HG03097 (cell line): Measurements from ENCODE around the gene NT5DC4.
"Not testable (repeated sequence)": the region's sequence is repeated elsewhere in the genome, so short reads cannot be mapped to it uniquely, and the experiment has no call there.

Source experiments
- ATAC-seq: cut with Tn5 transposase; IDR thresholded peaks from one replicate; pipeline ENCODE4 v1.9.1; 2021; ENCODE audit not compliant: unreplicated experiment, low FRiP score

Gene NT5DC4

DNA sequence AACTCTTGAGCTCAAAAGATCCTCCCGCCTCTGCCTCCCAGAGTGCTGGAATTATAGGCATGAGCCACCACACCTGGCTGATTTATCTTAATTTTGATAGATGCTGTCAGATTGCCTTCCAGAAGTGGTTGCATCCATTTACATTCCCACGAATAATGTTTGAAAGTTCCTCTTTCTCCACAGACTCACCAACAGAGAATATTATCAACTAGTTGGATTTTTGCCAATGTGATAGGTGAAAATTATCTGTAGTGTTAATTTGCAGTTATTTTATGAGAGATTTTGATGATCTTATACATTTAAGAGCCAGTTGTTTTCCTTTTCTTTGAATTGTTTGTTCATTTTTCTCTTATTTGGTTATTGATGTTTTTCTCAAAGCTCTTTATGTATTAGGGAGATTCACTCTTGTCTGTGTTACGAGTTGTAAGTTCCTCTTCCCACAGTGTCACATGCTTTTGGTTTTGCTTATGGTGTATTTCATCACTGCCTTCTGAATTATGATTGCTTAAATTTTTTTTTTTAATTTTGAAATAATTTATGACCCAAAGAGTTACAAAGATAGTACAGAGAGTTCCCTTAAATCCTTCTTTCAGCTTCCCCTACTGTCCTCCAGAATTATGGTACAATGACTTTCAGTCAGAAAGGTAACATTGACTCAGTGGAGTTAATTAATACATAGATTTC lies 20.7 kb upstream of the NT5DC4 start:
- ATAC-seq = no peak

GRCh38 chr2:112701052-112701451 lies 19.8 kb upstream of the NT5DC4 start:
- no peak for ATAC-seq

DNA sequence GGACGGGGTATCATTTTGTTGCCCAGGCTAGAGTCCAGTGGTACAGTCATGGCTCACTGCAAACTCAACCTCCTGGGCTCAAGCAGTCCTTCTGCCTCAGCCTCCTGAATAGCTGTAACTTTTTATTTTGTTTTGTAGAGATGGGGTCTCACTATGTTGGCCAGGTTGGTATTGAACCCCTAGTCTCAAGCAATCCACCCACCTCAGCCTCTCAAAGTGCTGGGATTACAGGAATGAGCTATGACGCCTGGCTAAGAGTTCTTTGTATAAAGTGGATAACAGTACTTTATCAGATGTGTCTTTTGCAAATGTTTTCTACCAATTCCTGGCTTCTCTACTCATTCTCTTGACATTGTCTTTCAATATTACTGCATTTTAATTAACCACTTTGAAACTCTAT lies 17.1 kb upstream of the NT5DC4 start:
- ATAC-seq = no peak

DNA sequence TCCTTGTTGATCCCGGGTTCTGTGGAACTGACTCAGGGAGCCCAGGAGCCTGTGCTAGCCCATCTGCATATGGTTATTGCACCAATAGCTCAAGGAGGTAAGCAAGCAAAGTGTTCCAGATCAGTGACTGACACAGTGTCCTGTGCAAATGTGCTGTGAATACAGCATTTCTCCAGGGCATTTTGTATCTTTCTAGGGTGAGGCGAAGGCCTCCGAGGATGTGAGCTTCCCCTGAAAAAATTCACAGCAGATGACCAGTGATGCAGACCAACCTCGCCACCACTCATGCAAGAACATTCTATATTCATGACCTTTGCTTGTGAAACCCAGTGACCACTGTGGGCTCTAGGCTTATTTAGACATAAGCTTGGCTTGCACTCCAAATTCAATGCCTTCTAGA lies 15.2 kb upstream of the NT5DC4 start:
- no peak for ATAC-seq

GRCh38 chr2:112706170-112706664 lies 14.6 kb upstream of the NT5DC4 start:
- no peak for ATAC-seq

DNA sequence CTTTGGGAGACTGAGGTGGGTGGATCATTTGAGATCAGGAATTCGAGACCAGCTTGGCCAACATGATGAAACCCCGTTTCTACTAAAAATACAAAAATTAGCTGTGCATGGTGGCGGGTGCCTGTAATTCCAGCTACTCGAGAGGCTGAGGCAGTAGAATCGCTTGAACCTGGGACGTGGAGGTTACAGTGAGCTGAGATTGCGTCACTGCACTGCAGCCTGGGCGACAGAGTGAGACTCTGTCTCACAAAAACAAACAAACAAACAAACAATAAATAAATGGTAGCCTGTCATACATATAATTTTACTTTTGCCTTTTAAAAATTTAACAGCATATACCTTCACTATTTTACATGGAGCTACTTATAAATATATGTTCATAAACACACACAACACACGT lies 13.9 kb upstream of the NT5DC4 start:
- not testable (repeated sequence) for ATAC-seq

- no peak for ATAC-seq
Measured at GRCh38 chr2:112708968-112709367, 11.9 kb upstream of the NT5DC4 start.

DNA sequence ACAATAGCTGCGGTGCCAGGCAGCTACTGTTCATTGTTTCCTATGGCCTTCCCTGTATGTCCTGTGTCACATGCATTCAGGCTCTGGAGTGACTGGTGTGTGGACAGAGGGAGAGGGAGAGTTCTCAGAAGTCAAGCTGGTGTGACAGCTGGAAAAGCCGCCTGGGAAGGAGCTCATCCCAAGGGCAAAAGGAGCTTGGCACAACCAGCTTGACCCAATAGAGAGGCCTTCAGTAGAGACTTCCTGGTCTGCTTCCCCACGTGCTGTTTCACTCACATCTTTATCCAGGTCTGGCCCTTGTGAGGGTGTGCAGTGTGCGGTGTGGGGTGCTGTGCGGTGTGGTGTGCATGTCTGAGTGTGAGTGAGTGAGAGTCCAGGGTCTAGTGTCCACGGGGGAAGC lies 11.1 kb upstream of the NT5DC4 start:
- no peak for ATAC-seq

GRCh38 chr2:112710956-112711750 lies 9.7 kb upstream of the NT5DC4 start:
- no peak for ATAC-seq

DNA sequence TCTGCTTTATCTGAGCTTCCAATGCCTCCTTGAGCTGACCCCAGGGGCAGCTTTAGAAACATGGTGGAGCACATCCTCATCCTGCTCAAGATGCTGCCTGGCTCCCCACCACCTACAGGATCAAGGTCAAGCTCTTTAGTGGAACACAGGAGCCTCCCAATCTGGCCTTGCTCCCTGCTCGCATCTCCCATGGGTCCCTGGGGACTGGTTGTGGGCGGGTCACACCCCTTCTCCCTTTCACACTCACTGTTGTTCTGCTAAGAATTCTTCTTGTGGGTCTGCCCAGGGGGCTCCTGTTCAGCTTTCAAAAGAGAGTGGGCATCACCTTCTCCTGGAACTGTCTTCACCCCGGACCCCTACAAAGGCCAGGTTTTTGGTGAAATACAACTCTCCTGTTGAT lies 8.4 kb upstream of the NT5DC4 start:
- ATAC-seq = no peak

GRCh38 chr2:112712903-112713584 lies 7.8 kb upstream of the NT5DC4 start:
- ATAC-seq = no peak

- no peak for ATAC-seq
Measured at GRCh38 chr2:112713585-112713925, 7.3 kb upstream of the NT5DC4 start.

- no peak for ATAC-seq
Measured at GRCh38 chr2:112713926-112714325, 6.9 kb upstream of the NT5DC4 start.

- ATAC-seq = no peak
Measured at GRCh38 chr2:112714331-112714730, 6.5 kb upstream of the NT5DC4 start.

DNA sequence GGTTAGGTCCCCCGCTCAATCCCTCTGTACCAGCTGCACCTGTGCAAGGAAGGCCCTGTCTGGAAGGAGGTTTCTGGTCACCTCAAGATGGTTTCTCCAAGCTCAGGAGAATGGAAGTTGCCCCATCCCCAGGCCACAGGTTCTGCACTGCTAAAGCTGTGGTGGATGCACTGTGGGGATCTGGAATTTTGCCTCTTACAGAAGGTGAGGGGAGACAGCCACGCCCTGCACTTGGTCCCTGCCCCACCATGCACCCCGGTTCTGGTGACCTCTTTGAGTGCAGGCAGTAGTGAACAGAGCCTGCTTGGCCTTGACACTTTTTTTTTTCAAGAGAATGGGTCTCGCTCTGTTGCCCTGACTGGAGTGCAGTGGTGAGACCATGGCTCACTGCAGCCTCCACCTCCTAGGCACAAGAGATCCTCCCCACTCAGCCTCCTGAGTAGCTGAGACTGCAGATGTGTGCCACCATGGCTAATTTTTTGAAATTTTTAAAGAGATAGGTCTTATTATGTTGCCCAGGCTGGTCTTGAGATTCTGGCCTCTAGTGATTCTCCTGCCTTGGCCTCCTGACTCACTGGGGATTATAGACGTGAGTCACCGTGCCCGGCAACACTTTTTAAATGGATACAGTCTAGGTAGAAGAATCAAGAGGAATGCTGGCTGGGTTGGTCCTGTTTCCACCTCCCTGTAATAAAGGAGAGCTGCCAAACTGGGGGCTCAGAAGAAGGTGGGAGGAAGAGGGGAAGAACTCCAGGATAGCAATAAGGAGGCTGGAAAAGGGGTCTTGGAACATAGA lies 5.8 kb upstream of the NT5DC4 start:
- ATAC-seq = no peak

DNA sequence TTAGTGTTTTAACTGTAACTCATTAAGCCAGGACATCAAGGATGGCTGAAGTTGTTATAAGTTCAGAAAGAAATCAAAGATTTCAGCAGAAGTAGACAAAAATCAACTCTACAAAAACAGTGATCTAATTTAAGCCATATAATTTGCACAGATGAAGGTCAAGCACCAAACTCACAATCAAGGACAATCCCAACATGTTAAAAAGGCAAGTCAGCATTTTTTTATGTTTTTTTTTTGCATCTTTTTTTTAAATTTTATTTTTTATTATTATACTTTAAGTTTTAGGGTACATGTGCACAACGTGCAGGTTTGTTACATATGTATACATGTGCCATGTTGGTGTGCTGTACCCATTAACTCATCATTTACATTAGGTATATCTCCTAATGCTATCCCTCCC lies 4.7 kb upstream of the NT5DC4 start:
- not testable (repeated sequence) for ATAC-seq

GRCh38 chr2:112716826-112717352 lies 3.9 kb upstream of the NT5DC4 start:
- not testable (repeated sequence) for ATAC-seq

- no peak for ATAC-seq
Measured at GRCh38 chr2:112718863-112719370, 1.9 kb upstream of the NT5DC4 start.

DNA sequence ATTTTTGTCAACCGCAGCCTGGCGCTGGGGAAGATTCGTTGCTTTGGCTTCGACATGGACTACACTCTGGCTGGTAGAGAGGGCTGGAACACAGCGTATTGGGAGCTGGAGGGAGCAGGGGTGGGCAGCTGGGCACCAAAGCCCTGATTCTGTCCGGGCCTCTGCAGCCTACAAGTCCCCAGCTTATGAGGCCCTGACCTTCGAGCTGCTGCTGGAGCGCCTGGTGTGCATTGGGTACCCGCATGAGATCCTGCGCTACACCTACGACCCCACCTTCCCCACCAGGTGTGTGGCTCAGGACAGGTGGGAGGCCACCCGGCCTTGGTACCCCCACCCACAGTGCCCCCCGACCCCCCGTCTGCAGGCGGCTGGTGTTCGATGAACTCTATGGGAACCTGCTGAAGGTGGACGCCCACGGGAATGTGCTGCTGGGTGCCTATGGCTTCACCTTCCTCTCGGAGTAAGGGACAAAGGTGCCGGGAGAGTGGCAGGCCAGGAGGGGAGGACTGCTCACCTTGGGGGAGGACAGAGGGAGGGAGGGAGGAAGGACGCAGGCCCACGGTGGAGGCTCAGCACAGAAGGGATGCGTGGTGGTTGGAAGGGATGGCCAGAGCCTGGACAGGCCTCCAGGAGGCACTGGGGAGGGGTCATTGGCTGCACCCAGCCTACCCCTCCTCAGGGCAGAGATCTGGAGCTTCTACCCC lies 1.2 kb downstream of the NT5DC4 start:
- no peak for ATAC-seq
